ENCODE data around the gene SGMS1. TPM values are rescaled to one million over a fixed set of nuclear protein-coding genes. Genes with fewer than 3 reads are reported as not detected.

The SGMS1 gene
- total RNA-seq, 1 experiment from 2014 or later = 21.0 TPM

- DNase-seq (ENCODE audit: low read depth) = no peak
Observed at GRCh38 chr10:50343702-50344331, 279.9 kb downstream of the SGMS1 start.

- DNase-seq (ENCODE audit: low read depth) = no peak
Observed at GRCh38 chr10:50341987-50342386, 281.8 kb downstream of the SGMS1 start.

- DNase-seq (ENCODE audit: low read depth) = no peak
Observed at GRCh38 chr10:50336140-50336539, 287.6 kb downstream of the SGMS1 start.

- no peak for DNase-seq (ENCODE audit: low read depth)
Observed at GRCh38 chr10:50335397-50335796, 288.4 kb downstream of the SGMS1 start.

- peak; percentile 22 for DNase-seq (ENCODE audit: low read depth)
Observed at GRCh38 chr10:50334273-50334672, 289.5 kb downstream of the SGMS1 start.

- no peak for DNase-seq (ENCODE audit: low read depth)
Observed at GRCh38 chr10:50333872-50334271, 289.9 kb downstream of the SGMS1 start.

GRCh38 chr10:50332108-50332842 is 291.5 kb downstream of the SGMS1 start:
- no peak for DNase-seq (ENCODE audit: low read depth)

- DNase-seq (ENCODE audit: low read depth) = no peak
Observed at GRCh38 chr10:50331486-50331885, 292.3 kb downstream of the SGMS1 start.

GRCh38 chr10:50326757-50327701 is 296.7 kb downstream of the SGMS1 start:
- DNase-seq (ENCODE audit: low read depth) = peak; percentile 86

- DNase-seq (ENCODE audit: low read depth) = no peak
Observed at GRCh38 chr10:50326172-50326555, 297.6 kb downstream of the SGMS1 start.

- DNase-seq (ENCODE audit: low read depth) = peak; percentile 95
Observed at GRCh38 chr10:50325449-50326171, 298.1 kb downstream of the SGMS1 start.

GRCh38 chr10:50324680-50325393 is 298.9 kb downstream of the SGMS1 start:
- DNase-seq (ENCODE audit: low read depth) = no peak

- no peak for DNase-seq (ENCODE audit: low read depth)
Observed at GRCh38 chr10:50324046-50324445, 299.7 kb downstream of the SGMS1 start.

GRCh38 chr10:50322077-50322476 is 301.7 kb downstream of the SGMS1 start:
- DNase-seq (ENCODE audit: low read depth) = peak; percentile 82

GRCh38 chr10:50318129-50318528 is 305.6 kb downstream of the SGMS1 start:
- no peak for DNase-seq (ENCODE audit: low read depth)

GRCh38 chr10:50316695-50317648 is 306.8 kb downstream of the SGMS1 start:
- peak; percentile 33 for DNase-seq (ENCODE audit: low read depth)

GRCh38 chr10:50316174-50316573 is 307.6 kb downstream of the SGMS1 start:
- no peak for DNase-seq (ENCODE audit: low read depth)

GRCh38 chr10:50315424-50315823 is 308.3 kb downstream of the SGMS1 start:
- no peak for DNase-seq (ENCODE audit: low read depth)

GRCh38 chr10:50314169-50315071 is 309.3 kb downstream of the SGMS1 start:
- no peak for DNase-seq (ENCODE audit: low read depth)
